ENCODE data around the gene GORASP2. TPM values are rescaled to one million over a fixed set of nuclear protein-coding genes. Genes with fewer than 3 reads are reported as not detected.

Gene GORASP2
- total and polyA plus RNA-seq, 3 donors from 2014 or later: 67.2 to 119 (median 67.3) TPM

DNA sequence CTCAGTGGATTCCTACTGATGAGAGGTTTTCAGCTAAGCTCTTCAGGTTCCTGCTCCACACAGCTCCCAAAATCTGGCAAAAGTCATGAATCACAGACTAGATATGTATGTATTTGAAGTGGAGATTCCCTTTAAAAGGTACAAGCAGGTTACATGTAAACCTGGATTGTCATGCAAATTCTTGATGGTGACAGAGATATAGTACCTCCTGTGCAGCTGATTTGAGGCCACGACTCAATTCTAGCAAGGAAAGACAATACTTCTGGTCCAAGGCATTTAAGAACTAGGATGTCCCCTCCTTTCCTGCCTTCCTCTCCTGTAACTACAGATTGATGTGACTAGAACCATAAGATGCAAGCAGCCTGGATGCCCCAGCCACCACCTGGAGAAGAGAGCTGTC is 55.0 kb downstream of the GORASP2 start:
- H3K4me1 ChIP-seq: no peaks in the 10 kb centered on the region
- H3K27me3 ChIP-seq: no peaks in the 10 kb centered on the region
- no peak overlapping the region for H3K27ac ChIP-seq
- TF ChIP-seq CTCF (IDR thresholded peaks at IDR 0.05) (no peak), POLR2A (IDR thresholded peaks at IDR 0.05) (no peak)
- no peaks in the 10 kb centered on the region for H3K9me3 ChIP-seq
- DNase-seq: no peak
- WGBS, 2 donors: 40 to 63% methylated on average over 1 of the region's 1 CpG
- no peaks in the 10 kb centered on the region for H3K36me3 ChIP-seq (ENCODE audit: low read depth, missing control alignments)
- no peak overlapping the region for H3K4me3 ChIP-seq
- intact Hi-C loops (cut with DNase I; ENCODE audit: low total_unique reads): no loop called here

GRCh38 chr2:170985407-170985806 is 56.4 kb downstream of the GORASP2 start:
- Histone ChIP-seq H3K4me1 (no peaks in the 10 kb centered on the region), H3K9me3 (no peaks in the 10 kb centered on the region), H3K27ac (no peak overlapping the region), H3K4me3 (no peak overlapping the region), H3K27me3 (no peaks in the 10 kb centered on the region), H3K36me3 (ENCODE audit: low read depth, missing control alignments) (no peaks in the 10 kb centered on the region)
- intact Hi-C loops (cut with DNase I; ENCODE audit: low total_unique reads): no loop called here
- DNase-seq: no peak
- TF ChIP-seq POLR2A (IDR thresholded peaks at IDR 0.05) (no peak), CTCF (IDR thresholded peaks at IDR 0.05) (no peak)
- 76 to 79% methylated on average over 5 of the region's 5 CpGs for WGBS, 2 donors

- 77 to 84% methylated on average over 8 of the region's 8 CpGs for WGBS, 2 donors
- H3K4me1 ChIP-seq: no peaks in the 10 kb centered on the region
- H3K9me3 ChIP-seq: no peaks in the 10 kb centered on the region
- no peak overlapping the region for H3K4me3 ChIP-seq
- intact Hi-C loops (cut with DNase I; ENCODE audit: low total_unique reads): no loop called here
- DNase-seq: no peak
- H3K27ac ChIP-seq: no peak overlapping the region
- no peak for TF ChIP-seq POLR2A (IDR thresholded peaks at IDR 0.05)
- no peak for TF ChIP-seq CTCF (IDR thresholded peaks at IDR 0.05)
- no peaks in the 10 kb centered on the region for H3K27me3 ChIP-seq
- no peaks in the 10 kb centered on the region for H3K36me3 ChIP-seq (ENCODE audit: low read depth, missing control alignments)
Observed at GRCh38 chr2:170986566-170987258, 57.7 kb downstream of the GORASP2 start.

DNA sequence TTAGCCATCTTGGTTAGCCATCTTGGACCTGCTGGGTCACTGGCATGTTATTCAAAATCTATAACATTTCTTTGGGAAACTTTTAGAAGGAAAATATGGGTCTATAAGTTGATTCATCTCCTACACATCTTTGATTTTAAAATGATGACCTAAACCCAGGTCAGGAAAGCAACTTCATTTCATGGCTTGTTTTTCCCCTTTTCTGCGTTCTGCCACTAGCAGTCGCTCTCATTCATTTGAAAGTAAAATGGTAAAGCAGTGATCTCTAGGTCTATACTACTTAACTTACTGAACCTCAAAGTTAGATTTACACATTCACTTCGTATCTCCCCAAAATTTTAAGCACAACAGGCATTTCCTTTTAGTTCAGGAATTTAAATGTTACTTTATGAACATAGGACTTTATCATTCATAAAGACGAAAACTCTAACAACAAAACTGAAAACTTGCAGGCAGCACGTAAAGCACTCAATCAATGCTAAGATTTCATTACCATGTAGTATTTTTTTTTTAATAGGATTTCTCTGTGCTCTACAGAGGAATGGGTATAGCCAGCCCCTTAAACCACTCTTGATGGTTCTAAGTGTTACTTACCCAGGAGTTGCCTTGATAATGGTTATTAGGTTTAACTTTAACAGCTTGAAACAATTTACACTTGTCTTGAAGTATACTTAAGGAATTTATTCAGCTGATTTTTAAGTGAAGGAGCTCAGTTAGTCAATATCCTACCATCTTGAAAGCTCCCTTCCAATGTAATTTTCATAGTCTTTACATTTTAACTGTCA is 62.5 kb downstream of the GORASP2 start:
- Histone ChIP-seq H3K9me3 (no peaks in the 10 kb centered on the region), H3K27ac (no peak overlapping the region), H3K27me3 (no peaks in the 10 kb centered on the region), H3K36me3 (ENCODE audit: low read depth, missing control alignments) (no peaks in the 10 kb centered on the region), H3K4me1 (no peaks in the 10 kb centered on the region), H3K4me3 (no peak overlapping the region)
- 88 to 93% methylated on average over 5 of the region's 5 CpGs for WGBS, 2 donors
- intact Hi-C loops (cut with DNase I; ENCODE audit: low total_unique reads): no loop called here
- no peak for DNase-seq
- no peak for TF ChIP-seq POLR2A (IDR thresholded peaks at IDR 0.05)
- no peak for TF ChIP-seq CTCF (IDR thresholded peaks at IDR 0.05)

Measured in testis (tissue), 3 donors.